Measurements from ENCODE around the gene SCRN1.

The SCRN1 gene

DNA sequence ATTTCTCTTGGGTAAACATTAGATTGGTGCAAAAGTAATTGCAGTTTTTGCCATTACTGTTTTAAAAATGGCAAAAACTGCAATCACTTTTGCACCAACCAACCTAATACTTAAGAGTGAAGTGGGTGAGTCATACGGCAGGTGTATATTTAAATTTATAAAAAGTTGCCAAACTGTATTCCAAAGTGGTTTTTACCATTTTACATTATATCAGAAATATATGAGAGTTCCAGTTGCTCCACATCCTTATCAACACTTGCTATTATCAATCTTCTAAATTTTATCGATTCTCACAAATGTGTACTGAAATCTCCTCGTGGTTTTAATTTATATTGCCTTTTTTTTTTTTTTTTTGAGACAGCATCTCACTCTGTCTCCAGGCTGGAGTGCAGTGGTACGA is 3.5 kb upstream of the SCRN1 start:
- no peak overlapping the region for H2BK12ac ChIP-seq (ENCODE audit: low read length)
- DNase-seq = peak in 1 of 2 donors; percentile 22
- no peak overlapping the region for H4K12ac ChIP-seq (ENCODE audit: low read depth, low read length)
- H2AK5ac ChIP-seq (ENCODE audit: low read length) = no peak overlapping the region
- no peaks in the 10 kb centered on the region for H3K9me3 ChIP-seq (ENCODE audit: insufficient read depth, low read depth, low read length)
- H3K79me1 ChIP-seq (ENCODE audit: low read length) = peaks cover 18% of the 10 kb centered on the region
- H3K27me3 ChIP-seq (ENCODE audit: insufficient read depth, low read length) = peaks cover 3% of the 10 kb centered on the region
- peaks cover 9% of the 10 kb centered on the region for H3K79me2 ChIP-seq (ENCODE audit: control insufficient read depth, insufficient read depth, low read length, poor library complexity)
- no peak overlapping the region for H3K27ac ChIP-seq (ENCODE audit: low read depth, low read length)
- no peak overlapping the region for H3K23ac ChIP-seq (ENCODE audit: low read length)
- H3K4me1 ChIP-seq (ENCODE audit: control insufficient read depth in 1 of 2, insufficient read depth in 2 of 2, low read length in 2 of 2) = peaks cover 0 to 5% of the 10 kb centered on the region in 2 experiments
- H4K8ac ChIP-seq (ENCODE audit: low read depth, low read length) = no peak overlapping the region
- no peak overlapping the region for H2AFZ ChIP-seq (ENCODE audit: insufficient read depth, low read length, poor library complexity)
- no peak overlapping the region for H3K18ac ChIP-seq (ENCODE audit: low read length)
- no CpG with 5 or more reads among the region's 4 CpGs for WGBS (ENCODE audit: extremely low coverage, insufficient coverage, insufficient read length)
- H3K4me3 ChIP-seq (ENCODE audit: low read depth, low read length) = no peak overlapping the region
- no peaks in the 10 kb centered on the region for H3K36me3 ChIP-seq (ENCODE audit: control insufficient read depth in 1 of 2, insufficient read depth in 2 of 2, low read length in 2 of 2)
- H3K4me2 ChIP-seq (ENCODE audit: low read length) = no peak overlapping the region
- H3K4ac ChIP-seq (ENCODE audit: low read depth, low read length) = no peak overlapping the region
- no peak overlapping the region for H3K14ac ChIP-seq (ENCODE audit: low read length)
- H2BK5ac ChIP-seq (ENCODE audit: low read depth, low read length, poor library complexity) = no peak overlapping the region
- no peak overlapping the region for H4K91ac ChIP-seq (ENCODE audit: low read depth, low read length)
- no peak overlapping the region for H3K9ac ChIP-seq (ENCODE audit: low read length)
- no peak overlapping the region for H2BK120ac ChIP-seq (ENCODE audit: insufficient read depth, low read length, poor library complexity)

DNA sequence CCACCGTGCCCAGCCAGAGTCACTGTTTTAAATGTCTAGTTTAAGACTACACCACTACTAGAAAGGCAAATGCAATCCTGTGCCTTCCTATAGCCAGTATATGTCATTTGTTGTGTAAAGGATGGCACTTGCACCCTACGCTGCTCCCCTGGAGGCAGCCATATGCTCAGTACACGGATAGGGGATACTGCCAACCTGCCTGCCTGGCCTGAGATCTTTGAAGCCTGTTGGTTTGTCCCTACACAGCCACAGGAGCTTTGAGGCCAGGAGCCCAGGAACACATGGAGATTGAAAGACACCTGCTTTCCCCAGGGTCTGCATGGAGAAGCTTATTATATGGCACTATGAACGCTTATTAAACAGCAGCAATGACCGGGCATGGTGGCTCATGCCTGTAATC is 2.3 kb upstream of the SCRN1 start:
- DNase-seq = no peak
- Histone ChIP-seq H2BK5ac (ENCODE audit: low read depth, low read length, poor library complexity) (no peak overlapping the region), H2AK5ac (ENCODE audit: low read length) (no peak overlapping the region), H3K9me3 (ENCODE audit: insufficient read depth, low read depth, low read length) (no peaks in the 10 kb centered on the region), H3K18ac (ENCODE audit: low read length) (no peak overlapping the region), H3K4me1 (ENCODE audit: control insufficient read depth in 1 of 2, insufficient read depth in 2 of 2, low read length in 2 of 2) (peaks cover 3 to 10% of the 10 kb centered on the region in 2 experiments), H3K79me2 (ENCODE audit: control insufficient read depth, insufficient read depth, low read length, poor library complexity) (peaks cover 12% of the 10 kb centered on the region), H3K14ac (ENCODE audit: low read length) (no peak overlapping the region), H3K4ac (ENCODE audit: low read depth, low read length) (no peak overlapping the region), H4K8ac (ENCODE audit: low read depth, low read length) (no peak overlapping the region), H4K91ac (ENCODE audit: low read depth, low read length) (no peak overlapping the region), H2AFZ (ENCODE audit: insufficient read depth, low read length, poor library complexity) (no peak overlapping the region), H3K4me3 (ENCODE audit: low read depth, low read length) (no peak overlapping the region), H3K4me2 (ENCODE audit: low read length) (no peak overlapping the region), H2BK120ac (ENCODE audit: insufficient read depth, low read length, poor library complexity) (no peak overlapping the region), H3K9ac (ENCODE audit: low read length) (no peak overlapping the region), H3K27me3 (ENCODE audit: insufficient read depth, low read length) (peaks cover 3% of the 10 kb centered on the region), H3K79me1 (ENCODE audit: low read length) (peaks cover 20% of the 10 kb centered on the region), H3K23ac (ENCODE audit: low read length) (no peak overlapping the region), H3K36me3 (ENCODE audit: control insufficient read depth in 1 of 2, insufficient read depth in 2 of 2, low read length in 2 of 2) (no peaks in the 10 kb centered on the region), H3K27ac (ENCODE audit: low read depth, low read length) (no peak overlapping the region), H4K12ac (ENCODE audit: low read depth, low read length) (no peak overlapping the region), H2BK12ac (ENCODE audit: low read length) (no peak overlapping the region)
- no CpG with 5 or more reads among the region's 5 CpGs for WGBS (ENCODE audit: extremely low coverage, insufficient coverage, insufficient read length)

- no peak overlapping the region for H4K12ac ChIP-seq (ENCODE audit: low read depth, low read length)
- H3K4me2 ChIP-seq (ENCODE audit: low read length) = no peak overlapping the region
- H4K91ac ChIP-seq (ENCODE audit: low read depth, low read length) = no peak overlapping the region
- no peak overlapping the region for H2BK5ac ChIP-seq (ENCODE audit: low read depth, low read length, poor library complexity)
- H3K79me2 ChIP-seq (ENCODE audit: control insufficient read depth, insufficient read depth, low read length, poor library complexity) = peaks cover 13% of the 10 kb centered on the region
- H2AK5ac ChIP-seq (ENCODE audit: low read length) = no peak overlapping the region
- no peak overlapping the region for H2BK120ac ChIP-seq (ENCODE audit: insufficient read depth, low read length, poor library complexity)
- no peak overlapping the region for H2BK12ac ChIP-seq (ENCODE audit: low read length)
- H3K14ac ChIP-seq (ENCODE audit: low read length) = no peak overlapping the region
- H3K27ac ChIP-seq (ENCODE audit: low read depth, low read length) = no peak overlapping the region
- no peak overlapping the region for H3K23ac ChIP-seq (ENCODE audit: low read length)
- peaks cover 20% of the 10 kb centered on the region for H3K79me1 ChIP-seq (ENCODE audit: low read length)
- H2AFZ ChIP-seq (ENCODE audit: insufficient read depth, low read length, poor library complexity) = no peak overlapping the region
- H3K9me3 ChIP-seq (ENCODE audit: insufficient read depth, low read depth, low read length) = no peaks in the 10 kb centered on the region
- no CpG with 5 or more reads among the region's 4 CpGs for WGBS (ENCODE audit: extremely low coverage, insufficient coverage, insufficient read length)
- H3K27me3 ChIP-seq (ENCODE audit: insufficient read depth, low read length) = peaks cover 3% of the 10 kb centered on the region
- H3K9ac ChIP-seq (ENCODE audit: low read length) = no peak overlapping the region
- H4K8ac ChIP-seq (ENCODE audit: low read depth, low read length) = no peak overlapping the region
- H3K4me1 ChIP-seq (ENCODE audit: control insufficient read depth in 1 of 2, insufficient read depth in 2 of 2, low read length in 2 of 2) = peaks cover 3 to 11% of the 10 kb centered on the region in 2 experiments
- no peak overlapping the region for H3K18ac ChIP-seq (ENCODE audit: low read length)
- no peaks in the 10 kb centered on the region for H3K36me3 ChIP-seq (ENCODE audit: control insufficient read depth in 1 of 2, insufficient read depth in 2 of 2, low read length in 2 of 2)
- DNase-seq = no peak
- H3K4me3 ChIP-seq (ENCODE audit: low read depth, low read length) = no peak overlapping the region
- H3K4ac ChIP-seq (ENCODE audit: low read depth, low read length) = no peak overlapping the region
Observed at GRCh38 chr7:29990931-29991330, 1.3 kb upstream of the SCRN1 start.

DNA sequence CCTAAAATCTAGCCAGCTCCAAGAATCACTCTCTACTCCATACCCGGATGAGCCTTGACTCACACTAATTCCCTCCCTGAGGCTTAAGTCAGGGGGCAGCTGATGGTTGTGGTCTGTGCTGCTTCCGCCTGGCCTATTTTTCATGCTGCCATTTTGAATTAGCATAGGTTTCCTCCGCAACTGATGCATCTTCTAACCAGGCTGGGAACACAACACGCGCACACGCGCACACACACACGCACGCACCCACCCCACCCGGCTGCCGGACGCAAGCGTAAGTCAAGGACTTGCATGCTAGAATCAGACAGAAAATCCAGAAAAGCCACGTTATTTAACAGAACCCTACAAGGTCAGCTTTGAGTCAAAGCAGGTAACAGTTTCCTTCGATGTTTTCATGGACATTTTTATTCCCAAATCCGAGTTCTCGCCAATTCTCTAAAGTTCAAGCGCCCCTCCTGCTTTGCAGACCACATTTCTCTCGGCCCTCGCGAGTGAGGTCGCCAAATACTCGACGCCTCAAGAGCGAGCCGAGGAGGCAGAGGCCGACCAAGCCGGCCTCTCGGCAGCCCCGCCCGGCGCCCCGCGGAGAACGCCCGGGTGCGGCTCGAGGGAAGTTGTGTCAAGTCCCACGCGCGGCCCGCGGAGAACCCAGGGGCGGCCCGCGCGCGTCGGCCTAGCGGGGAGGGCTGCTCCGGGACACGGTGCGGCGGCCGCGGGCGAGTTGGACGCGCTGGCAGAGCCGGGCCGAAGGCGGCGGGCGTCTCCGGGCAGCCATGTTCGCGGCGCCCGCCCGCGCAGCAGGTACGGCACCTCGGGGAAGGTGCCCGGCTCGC is 961 bp downstream of the SCRN1 start:
- Histone ChIP-seq H3K4me3 (ENCODE audit: low read depth, low read length) (peak overlapping the region; percentile 96), H3K23ac (ENCODE audit: low read length) (no peak overlapping the region), H2AFZ (ENCODE audit: insufficient read depth, low read length, poor library complexity) (peak overlapping the region; percentile 82), H3K79me1 (ENCODE audit: low read length) (peaks cover 20% of the 10 kb centered on the region), H3K4ac (ENCODE audit: low read depth, low read length) (peak overlapping the region; percentile 97), H3K27ac (ENCODE audit: low read depth, low read length) (peak overlapping the region; percentile 78), H4K91ac (ENCODE audit: low read depth, low read length) (peak overlapping the region; percentile 91), H2BK5ac (ENCODE audit: low read depth, low read length, poor library complexity) (peak overlapping the region; percentile 70), H4K8ac (ENCODE audit: low read depth, low read length) (peak overlapping the region; percentile 98), H3K4me1 (ENCODE audit: control insufficient read depth in 1 of 2, insufficient read depth in 2 of 2, low read length in 2 of 2) (peaks cover 3 to 11% of the 10 kb centered on the region in 2 experiments), H3K18ac (ENCODE audit: low read length) (peak overlapping the region; percentile 94), H3K9ac (ENCODE audit: low read length) (peak overlapping the region; percentile 93), H3K14ac (ENCODE audit: low read length) (peak overlapping the region; percentile 99), H3K4me2 (ENCODE audit: low read length) (peak overlapping the region; percentile 79), H2AK5ac (ENCODE audit: low read length) (peak overlapping the region; percentile 84), H3K27me3 (ENCODE audit: insufficient read depth, low read length) (peaks cover 3% of the 10 kb centered on the region), H3K79me2 (ENCODE audit: control insufficient read depth, insufficient read depth, low read length, poor library complexity) (peaks cover 13% of the 10 kb centered on the region), H3K9me3 (ENCODE audit: insufficient read depth, low read depth, low read length) (no peaks in the 10 kb centered on the region), H3K36me3 (ENCODE audit: control insufficient read depth in 1 of 2, insufficient read depth in 2 of 2, low read length in 2 of 2) (no peaks in the 10 kb centered on the region), H2BK120ac (ENCODE audit: insufficient read depth, low read length, poor library complexity) (peak overlapping the region; percentile 89), H4K12ac (ENCODE audit: low read depth, low read length) (peak overlapping the region; percentile 89), H2BK12ac (ENCODE audit: low read length) (peak overlapping the region; percentile 27)
- DNase-seq = peak in 1 of 2 donors; percentile 31
- WGBS (ENCODE audit: extremely low coverage, insufficient coverage, insufficient read length) = no CpG with 5 or more reads among the region's 75 CpGs

Measured in trophoblast cell (in vitro differentiated cells and primary cell).